GM06990 (cell line): Measurements from ENCODE around the gene BEGAIN.

ENCODE experiments used
- DNase-seq: peaks from one replicate; pipeline ENCODE4 v3.0.0-alpha.2; 2011; ENCODE audit not compliant: insufficient read length; ENCODE audit errors: extremely low read depth
- H3K27me3 ChIP-seq: replicated peaks from 2 replicates; pipeline ENCODE4 v1.6.0; 2011; ENCODE audit warnings: low read length; ENCODE audit not compliant: control insufficient read depth, insufficient read depth
- H3K36me3 ChIP-seq: 2 replicates; pipeline ENCODE4 v1.5.1; 2011; ENCODE audit warnings: low read length; ENCODE audit not compliant: control insufficient read depth, insufficient read depth
- H3K4me3 ChIP-seq: replicated peaks from 2 replicates; pipeline ENCODE4 v1.5.1; 2011; ENCODE audit warnings: low read depth, mild to moderate bottlenecking, control low read depth, low read length
- TF ChIP-seq, protein P1 (sequence below): IDR thresholded peaks from 2 replicates; pipeline ENCODE4 v1.5.1; 2011; ENCODE audit warnings: low read length, control low read depth, mild to moderate bottlenecking, inconsistent platforms; ENCODE audit not compliant: insufficient read depth, poor library complexity, severe bottlenecking

BEGAIN gene

DNA sequence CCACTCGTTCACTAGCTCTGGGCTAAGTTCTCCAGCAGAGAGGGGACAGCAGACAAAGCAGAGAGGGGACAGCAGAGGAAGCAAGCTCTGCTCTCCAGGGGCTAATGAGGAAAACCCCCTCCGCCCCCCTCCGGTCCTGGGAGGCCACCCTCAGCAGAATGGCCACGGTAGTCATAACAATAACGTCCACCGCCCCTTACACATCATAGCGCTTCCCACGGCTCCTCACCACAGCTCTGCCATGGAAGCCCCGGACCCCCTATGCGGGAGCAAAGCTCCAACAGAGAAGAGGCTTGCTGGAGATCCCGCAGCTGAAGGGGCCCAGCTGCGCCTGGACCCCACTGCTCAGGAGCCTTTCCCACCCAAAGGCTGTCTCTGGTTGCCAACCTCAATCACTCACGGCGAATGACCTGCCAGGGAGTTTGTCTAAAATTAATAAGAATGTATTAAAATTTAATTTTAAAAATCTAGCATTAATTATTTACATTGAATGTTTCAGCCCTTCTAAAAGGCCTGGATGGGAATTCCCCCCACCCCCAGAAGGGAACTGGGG, 17.4 kb downstream of the BEGAIN start:
- H3K27me3 ChIP-seq = peaks cover 5% of the 10 kb centered on the region
- no peaks in the 10 kb centered on the region for H3K36me3 ChIP-seq
- no peak for DNase-seq
- TF ChIP-seq, protein P1, sequence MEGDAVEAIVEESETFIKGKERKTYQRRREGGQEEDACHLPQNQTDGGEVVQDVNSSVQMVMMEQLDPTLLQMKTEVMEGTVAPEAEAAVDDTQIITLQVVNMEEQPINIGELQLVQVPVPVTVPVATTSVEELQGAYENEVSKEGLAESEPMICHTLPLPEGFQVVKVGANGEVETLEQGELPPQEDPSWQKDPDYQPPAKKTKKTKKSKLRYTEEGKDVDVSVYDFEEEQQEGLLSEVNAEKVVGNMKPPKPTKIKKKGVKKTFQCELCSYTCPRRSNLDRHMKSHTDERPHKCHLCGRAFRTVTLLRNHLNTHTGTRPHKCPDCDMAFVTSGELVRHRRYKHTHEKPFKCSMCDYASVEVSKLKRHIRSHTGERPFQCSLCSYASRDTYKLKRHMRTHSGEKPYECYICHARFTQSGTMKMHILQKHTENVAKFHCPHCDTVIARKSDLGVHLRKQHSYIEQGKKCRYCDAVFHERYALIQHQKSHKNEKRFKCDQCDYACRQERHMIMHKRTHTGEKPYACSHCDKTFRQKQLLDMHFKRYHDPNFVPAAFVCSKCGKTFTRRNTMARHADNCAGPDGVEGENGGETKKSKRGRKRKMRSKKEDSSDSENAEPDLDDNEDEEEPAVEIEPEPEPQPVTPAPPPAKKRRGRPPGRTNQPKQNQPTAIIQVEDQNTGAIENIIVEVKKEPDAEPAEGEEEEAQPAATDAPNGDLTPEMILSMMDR = no peak
- no peak overlapping the region for H3K4me3 ChIP-seq

DNA sequence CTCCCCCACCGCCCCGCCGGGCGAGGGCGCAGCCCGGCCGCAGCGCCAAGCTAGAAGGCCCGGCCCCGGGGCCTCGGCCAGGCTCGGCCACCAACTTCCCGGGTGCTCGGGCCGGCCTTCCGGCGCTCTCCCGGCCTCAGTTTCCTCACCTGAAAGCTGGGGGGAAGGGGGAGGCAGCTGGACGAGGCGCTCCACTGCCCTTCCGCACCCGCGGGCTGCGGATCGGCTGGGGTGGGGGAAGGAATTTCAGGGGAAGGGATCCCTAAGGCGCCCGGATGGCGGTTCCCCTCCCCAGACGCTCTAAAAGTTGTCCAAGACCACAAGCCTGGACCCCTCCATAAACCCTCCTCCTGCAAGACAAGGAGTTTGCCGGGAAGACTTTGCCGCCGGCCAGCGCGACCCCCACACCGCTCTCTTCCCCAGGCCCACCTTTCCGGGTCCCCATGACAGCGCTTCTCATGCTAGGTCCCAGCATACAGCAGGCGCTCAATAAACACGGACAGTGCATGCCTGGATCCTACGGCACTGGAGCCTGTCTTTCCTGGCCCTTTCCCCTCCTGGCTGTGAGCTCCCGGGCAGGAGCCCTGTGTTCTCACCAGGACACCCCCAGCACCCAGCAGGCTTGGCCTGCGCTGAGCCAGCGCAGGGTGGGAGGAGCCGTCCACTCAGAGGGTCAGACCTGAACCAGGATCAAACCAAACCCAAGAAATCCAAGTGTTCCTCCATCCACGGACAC, 18.1 kb downstream of the BEGAIN start:
- DNase-seq = no peak
- TF ChIP-seq, protein P1 = no peak
- peaks cover 5% of the 10 kb centered on the region for H3K27me3 ChIP-seq
- H3K4me3 ChIP-seq = no peak overlapping the region
- H3K36me3 ChIP-seq = no peaks in the 10 kb centered on the region

DNA sequence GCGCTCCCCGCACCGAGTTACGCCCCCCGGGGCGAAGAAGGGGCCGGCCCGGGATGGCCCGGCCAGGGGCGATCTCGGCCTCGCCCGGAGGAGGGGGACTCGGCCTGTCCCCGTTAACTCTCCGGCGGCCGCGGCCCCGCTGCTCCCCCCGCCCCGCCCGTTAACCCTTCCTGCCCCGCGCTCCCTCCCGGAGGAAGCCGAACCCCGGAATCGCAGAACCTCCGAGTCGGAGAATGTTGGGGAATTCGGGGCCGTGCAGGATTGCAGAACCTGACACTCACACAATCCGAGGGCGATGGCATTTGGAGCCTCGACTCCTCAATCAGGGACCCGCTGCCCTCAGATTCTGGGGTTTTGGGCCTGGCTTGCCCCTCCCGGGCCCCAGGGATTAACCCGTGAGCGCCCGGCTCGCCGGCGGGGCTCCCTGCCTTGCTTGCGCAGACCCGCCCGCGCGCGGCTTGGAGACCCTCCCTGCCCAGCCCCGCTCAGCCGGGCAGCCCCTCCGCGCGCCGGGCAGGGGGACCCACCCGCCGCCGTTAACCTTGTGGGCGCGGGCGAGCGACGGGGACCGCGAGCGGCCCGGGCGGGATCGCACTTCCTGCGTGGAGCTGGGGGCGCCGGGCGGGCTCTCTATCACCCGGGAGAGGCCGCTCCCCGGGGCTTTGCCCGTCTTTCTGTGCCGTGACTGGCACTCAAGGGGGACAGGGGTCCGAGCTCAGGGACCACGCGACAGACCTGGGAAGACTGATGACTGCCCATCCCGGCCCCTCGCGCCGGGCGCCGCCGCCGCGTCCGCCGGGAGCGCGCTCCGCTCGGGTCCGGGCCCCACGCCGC, 18.8 kb downstream of the BEGAIN start:
- DNase-seq = no peak
- TF ChIP-seq, protein P1 = no peak
- Histone ChIP-seq H3K4me3 (no peak overlapping the region), H3K36me3 (no peaks in the 10 kb centered on the region), H3K27me3 (peaks cover 5% of the 10 kb centered on the region)

DNA sequence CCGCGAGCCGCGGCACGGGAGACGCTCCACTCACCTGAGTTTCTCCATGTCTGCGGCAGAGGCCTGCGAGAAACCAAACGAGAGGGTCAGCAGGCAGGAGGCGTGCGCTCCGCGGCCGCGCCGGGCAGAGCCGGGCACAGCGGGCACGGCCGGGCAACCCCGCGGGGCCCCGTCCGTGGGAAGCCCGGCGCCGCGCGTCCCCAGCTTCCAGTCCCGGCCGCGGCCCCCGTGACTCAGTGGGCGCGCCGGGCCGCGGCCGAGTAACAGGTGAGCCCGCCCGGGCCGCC, 19.4 kb downstream of the BEGAIN start:
- TF ChIP-seq, protein P1 = no peak
- Histone ChIP-seq H3K4me3 (no peak overlapping the region), H3K36me3 (no peaks in the 10 kb centered on the region), H3K27me3 (peaks cover 5% of the 10 kb centered on the region)
- no peak for DNase-seq

DNA sequence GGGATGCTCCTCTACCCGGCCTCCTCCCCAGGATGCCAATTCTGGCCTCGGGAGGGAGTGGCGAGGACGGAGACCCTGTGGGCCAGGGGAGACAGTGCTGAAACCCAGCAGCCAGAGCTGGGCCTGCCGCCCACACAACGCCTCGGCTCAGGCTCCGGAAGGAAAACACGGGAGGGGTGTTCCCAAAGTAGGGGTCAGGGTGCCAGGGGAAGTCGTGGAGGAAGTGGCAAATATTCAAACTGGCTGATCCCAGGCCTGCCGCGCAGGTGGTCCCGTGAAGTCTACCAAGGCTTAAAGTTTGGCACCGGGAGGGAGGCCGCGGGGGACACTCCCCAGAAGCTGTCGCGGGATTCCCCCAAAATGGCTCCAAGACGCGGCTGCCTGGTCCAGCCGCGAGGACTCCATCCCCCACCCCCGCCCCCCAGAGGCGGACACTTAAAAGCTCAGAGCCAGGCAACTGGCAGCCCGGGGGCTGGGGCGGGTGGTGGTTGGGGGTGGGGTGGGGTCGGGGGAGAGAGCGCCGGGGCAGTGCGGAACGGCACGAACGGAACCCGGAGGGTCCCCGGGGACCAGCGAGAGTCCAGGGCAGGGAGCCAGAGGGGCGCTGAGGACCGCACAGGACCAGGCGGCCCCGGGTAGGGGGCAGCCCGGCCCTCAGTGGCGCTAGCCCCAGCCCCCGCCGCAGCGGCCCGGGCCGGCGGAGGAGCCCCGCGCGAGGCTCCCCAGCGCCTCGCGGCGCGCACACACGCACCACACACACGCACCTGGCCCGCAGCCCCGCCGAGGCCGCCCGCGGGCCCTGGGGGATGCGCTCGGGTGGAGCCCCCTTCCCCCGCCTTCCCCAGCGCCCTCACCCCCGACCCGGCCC, 20.0 kb downstream of the BEGAIN start:
- Histone ChIP-seq H3K36me3 (no peaks in the 10 kb centered on the region), H3K4me3 (no peak overlapping the region), H3K27me3 (peaks cover 5% of the 10 kb centered on the region)
- TF ChIP-seq, protein P1 = no peak
- DNase-seq = no peak
